Glomerular endothelial cell (primary cell): Measurements from ENCODE around the gene LMOD3. TPM values are rescaled to one million over a fixed set of nuclear protein-coding genes. Genes with fewer than 3 reads are reported as not detected.

Experiments
- DNase-seq: peaks from one replicate; pipeline ENCODE4 v3.0.0-alpha.2; 2011; ENCODE audit warnings: low read depth, low spot score; ENCODE audit errors: extremely low read depth
- total RNA-seq: library from RNA; depleted of rRNA; stranded (reverse); fragments of >200 nt; gene quantifications from 2 replicates; pipeline ENCODE4 v1.2.3, GENCODE V29; 2015

The LMOD3 gene
- total RNA-seq = not detected in 2 replicates

DNA sequence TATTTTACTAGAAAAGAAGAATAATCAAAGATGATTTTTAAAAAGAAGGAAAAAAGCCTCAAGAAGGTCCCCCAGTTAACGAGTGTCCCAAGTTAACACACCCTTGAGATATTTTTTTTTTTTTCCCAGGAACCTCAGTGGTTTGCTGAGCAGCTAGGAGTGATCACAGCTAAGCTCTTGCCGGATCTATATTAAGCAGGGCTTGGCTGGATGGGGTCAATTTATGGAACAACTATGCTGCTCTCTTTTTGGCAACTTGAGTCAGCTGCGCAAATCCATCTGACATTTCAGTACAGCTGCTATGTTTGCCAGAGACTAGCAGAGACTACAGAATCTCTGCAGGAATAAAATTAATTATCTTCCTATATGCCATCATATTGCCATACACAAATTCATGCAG is at the start of gene LMOD3:
TSS of gene LMOD3 (minus strand) at position 193 of the 400 bp plus-strand sequence. CDS start 209 bp downstream, outside the sequence.
- DNase-seq = no peak

DNA sequence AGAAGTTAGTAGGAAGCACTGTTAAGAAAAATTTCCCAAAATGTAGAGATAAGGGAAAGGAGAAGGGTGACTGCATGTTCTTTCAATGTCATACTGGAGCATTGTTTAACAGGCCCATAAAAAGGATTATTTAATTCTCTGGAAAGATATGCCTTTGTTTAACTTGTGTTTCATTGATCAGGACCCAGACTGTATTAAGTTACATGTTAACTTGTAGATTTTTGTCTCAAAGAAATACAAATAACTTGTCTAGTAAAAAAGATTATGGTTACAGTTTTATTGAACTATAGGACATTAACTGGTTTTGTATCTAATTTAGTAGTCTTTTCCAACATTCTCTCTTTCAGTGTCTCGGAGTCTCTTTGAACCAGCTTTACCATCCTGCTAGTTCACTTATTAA is 49.7 kb upstream of the LMOD3 start:
- no peak for DNase-seq

DNA sequence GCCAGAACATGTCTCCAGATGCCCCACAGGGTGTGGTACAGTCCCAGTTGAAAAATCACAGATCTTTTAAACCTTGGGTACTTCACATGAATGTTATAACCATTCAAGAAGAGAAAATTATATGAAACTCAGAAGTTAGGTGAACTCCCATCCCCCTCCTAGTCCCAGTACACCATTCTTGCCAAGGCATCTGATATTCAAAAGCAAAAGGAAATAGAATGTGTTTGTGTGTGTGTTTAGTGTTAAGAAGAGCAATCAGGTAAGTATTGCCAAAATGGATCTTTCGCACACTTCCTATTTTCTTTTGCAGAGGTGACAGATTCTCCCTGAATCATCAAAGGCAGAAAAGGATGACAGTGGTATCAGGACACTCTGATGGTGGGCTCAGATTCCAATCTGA is 44.1 kb upstream of the LMOD3 start:
- DNase-seq = no peak

DNA sequence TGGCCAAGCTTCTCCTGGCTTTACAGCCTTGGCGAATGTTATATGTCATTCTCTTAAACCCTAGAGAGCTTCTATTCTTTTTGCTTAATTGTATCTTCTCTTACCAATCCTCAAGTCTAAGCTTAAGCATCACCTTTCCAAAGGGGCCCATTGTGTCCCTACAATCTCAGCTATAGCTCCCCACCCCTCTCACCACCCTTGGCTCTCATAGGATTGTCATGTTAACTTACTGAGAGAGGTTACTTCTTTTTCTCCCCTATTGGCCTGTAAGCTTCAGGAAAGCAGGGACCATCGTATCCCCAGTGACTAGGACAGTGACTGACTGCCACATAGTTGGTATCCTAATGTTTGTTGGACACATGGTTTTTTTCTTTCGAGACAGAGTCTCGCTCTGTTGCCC is 43.3 kb upstream of the LMOD3 start:
- no peak for DNase-seq

DNA sequence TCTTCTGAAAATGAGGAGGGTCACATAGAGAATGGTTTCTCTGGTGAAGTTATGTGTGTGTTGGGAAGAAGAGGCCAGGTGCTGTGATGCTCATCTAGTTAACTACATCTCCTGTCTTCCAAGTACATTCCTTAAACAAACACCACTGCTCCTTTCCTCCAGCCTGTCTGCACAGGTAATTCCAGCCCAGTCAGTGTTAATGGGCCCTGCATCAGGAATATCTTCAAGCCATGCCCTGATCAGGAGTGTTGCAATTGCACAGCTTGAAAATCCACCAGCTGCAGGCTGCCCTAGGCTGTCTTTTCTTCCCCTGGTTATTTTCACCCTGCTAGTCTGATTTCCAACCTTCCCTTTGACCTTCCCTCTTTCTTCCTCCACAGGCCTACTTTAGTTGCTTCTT is 41.9 kb upstream of the LMOD3 start:
- DNase-seq = no peak

DNA sequence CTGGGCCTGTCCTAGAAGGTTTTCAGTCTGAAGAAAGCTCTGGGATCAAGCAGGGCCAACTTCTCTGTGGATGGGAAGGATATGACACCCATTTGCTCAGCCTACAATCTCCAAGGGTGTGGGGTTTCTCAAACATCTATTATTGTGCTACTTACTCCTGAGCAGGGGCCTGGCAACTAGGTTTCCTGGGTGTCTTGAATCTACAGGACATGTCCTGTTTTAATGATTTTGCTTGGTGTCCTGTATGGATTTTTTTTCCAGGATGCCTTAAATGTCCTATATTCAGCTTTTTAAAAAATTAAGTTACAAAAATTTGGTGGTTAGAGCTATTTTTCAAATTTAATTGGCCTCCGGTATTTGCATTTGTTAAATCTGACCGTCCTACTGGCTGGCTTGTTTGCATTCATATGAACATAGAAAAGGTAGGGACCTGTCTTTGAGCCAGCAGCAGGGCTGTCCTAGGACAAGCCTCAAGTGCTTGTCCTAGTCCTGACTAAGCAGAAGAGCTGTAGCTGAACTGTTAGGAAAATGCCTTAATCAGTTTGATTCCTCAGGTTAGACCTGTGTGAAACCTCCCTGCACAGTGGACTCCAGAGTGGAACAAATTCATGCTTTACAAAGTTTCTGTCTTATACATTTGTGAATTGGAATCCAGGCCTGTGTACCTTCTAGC is 40.0 kb upstream of the LMOD3 start:
- no peak for DNase-seq

DNA sequence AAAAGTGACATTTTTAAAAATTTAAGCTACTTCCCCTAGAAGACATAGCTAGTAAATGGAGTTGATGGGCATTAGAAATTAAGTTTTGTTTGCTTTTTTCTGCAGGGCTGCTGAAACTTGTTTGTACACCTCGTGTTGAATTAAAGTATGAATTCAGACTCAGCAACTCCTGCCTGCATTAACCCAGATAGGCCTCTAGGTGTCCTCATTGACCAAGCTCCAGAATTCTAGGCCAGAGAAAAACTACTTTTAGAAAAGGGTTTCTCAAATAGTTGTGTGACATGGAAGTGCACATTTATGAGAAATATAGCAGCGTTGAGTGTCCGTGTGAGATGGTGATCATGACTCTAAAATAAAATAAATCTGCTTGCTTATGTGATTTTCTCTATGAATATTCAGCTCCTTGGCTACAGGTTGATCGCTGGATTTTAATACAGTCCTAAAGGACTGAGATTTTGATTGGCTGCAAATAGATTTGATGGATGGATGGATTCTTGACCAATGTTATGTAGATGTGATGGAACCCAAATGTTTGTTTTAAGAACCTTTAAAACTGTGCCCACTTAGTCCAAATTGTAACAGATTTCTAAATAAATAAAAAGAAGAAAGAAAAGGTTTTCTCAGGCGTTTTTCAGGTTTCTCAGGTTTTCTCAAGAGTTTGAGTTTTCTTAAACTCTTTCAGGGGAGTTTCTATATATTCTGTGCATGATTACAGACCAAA is 39.4 kb upstream of the LMOD3 start:
- DNase-seq = no peak

DNA sequence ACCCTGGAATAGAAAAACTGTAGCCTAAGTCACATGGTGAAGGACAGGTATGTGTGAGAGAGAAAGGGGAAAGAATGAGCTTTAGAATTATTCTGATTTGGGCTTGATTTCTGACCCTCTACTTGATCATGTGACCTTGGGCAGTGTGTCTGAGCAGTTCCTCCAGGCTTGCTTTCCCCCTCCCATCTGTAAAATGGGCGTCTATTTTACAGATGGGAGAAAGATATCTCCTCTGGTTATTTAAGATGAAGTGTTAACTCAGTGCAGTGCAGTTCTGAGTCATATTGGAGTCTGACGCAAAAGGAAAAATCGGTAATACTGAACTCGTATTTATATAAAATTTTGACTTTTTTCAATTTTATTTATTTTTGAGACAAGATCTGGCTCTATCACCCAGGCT is 38.1 kb upstream of the LMOD3 start:
- DNase-seq = no peak

DNA sequence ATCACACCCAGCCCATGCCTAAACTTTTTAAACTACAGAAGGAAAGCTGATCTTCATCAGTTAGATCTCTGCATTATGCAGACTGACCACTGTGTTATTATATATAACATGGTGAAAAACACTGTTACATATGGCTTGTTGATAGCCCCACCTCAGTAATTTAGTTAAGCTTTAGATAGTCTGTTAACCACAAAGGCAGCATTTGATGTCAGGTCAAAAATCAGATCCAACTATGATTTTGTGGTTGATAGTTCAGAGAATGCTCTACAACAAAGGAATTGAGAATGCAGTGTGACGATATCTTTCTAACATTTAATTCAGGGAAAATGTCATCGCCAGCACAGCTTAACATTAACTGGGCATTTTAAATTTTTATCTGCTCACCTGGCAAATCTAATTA is 37.7 kb upstream of the LMOD3 start:
- DNase-seq = no peak

DNA sequence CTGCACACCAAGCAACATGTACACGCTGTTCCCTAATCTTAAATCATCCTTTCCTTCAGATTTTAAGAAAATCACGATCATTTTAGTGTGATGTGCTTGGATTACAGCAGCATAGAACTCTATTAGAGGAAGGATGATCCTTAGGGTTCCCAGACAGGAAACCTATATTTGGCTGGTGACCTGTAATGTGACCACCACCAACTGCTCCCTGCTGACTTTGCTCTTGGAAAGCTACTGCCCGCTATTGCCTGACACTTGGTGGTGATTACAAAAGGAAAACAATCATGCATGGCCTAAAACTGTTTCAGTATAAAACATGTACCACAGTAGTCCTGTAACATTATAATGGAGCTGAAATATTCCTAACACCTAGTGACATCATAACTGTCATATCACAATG is 27.2 kb upstream of the LMOD3 start:
- DNase-seq = no peak

DNA sequence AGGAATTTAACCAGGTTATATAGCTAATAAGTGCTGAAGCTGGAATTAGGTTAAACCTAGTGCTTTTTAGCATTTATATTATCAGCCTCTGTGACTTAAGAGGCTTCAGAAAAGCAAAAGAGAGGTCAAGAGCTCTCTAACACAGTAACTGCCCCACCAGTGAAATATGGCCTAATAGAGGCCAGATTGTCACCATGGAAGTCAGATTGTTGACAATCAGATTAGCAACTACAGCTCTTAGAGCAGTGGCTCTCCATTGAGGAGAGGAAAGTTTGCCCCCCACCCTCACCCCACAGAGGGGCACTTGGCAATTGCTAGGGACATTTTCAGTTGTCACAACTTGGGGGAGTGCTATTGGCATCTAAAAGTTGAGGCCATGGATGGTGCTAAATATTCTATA is 23.3 kb upstream of the LMOD3 start:
- DNase-seq = no peak

DNA sequence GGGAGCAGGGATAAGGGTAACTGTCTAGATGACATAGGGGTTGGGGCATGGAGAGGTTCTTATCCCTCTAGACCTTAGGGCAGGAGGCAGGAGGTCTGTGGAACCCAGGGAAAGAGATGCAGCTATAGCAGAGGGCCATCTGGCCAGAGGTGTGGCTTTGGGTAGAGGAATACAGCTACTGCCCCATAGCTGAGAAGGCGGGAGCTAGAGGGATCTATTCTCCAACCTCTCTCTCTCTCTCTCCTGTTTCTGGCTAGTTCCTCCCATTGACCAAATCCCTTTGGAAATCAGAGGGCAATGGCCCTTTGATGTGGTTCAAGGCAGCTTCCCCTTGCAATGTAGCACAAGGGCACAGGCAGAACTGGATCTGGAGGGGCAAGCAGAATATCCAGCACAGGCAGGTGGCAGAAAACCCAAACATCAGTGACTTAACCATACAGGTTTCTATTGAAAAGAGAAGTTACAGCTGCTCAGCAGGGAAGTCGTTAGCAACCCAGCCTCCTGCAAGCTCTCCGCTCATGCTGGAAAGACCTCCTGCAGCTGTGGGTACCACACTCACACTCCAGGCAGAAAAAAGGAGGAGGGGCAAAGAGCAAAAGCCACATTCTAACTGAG is 22.3 kb upstream of the LMOD3 start:
- DNase-seq = no peak

DNA sequence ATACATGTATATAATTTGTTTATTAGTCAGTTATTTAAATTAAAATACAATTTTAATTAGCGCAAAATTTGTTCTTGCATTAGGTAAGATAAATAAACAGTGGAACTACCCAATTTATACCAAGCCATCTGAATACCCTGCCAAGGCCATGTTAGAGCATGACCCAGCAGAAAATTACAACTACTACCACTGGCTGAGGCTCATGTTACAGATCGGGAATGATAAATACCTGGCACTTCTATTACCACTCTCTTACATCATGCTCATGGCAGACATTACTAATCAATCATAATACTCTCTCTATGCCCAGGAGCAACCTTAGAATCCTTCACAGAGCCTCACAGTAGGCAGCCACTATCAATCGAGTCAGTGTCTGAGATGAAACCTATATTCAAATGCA is 21.2 kb upstream of the LMOD3 start:
- DNase-seq = no peak

DNA sequence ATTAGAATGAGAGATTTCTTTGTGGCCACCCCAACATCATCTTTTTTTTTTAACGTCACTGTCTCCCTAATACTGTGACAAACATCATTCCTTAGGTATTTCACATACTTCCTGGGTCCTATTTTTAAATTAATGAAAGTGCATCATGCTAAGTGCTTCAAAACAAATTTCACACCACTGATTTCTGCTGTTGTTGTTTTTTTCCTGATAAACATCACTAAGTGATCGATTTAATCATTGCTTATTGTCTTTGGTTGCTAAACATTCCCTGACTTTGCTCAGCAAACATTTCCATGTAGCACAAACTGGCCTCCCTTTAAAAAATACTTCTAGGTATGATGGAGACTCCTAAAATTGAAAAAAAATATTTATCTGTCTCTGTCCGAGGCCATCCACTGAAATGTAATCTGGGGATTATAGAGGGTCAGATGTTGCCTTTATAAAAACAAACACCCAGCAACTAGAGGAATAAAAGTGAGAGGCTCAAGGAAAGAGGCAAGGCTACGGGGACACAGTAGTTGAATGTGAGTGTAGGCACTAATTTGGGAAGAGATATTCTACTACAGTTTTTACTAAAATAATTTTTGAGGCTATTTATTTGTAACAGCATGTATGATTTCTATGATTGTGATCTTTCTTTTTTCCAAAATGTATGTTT is 20.5 kb upstream of the LMOD3 start:
- no peak for DNase-seq

DNA sequence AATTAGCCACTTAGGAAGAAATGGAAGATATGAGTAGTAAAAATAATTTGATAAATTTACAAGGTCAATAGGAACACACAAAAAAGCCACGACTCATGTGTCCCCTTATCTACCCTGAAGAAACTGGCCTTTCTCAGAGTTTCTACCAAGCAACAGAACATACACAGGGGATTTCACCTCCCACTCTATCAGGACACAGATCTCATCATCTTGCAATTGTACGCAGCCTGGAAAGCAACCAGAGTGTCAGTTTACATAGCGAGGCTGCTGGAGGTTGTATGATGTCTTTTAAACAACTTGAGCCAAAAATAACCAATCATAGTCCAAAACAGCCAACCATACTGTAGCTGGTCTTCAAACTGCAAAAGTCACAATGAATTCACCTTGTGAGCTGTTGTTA is 19.7 kb upstream of the LMOD3 start:
- no peak for DNase-seq

DNA sequence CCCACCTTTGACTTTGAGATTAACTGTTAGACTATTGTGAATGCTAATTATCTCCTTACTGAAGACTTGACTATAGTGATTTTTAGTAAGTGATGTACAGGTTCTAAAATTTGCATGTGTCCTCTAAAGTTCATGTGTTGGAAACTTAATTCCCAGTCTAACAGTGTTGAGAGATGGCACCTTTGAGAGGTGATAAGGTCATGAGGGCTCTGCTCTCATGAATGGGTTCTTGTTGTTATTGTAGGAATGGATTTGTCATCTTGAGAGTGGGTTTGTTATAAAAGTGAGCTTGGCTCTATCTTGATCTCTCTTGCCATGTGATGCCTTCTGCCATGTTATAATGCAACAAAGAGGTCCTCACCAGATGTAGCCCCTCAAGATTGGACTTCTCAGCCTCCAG is 18.9 kb upstream of the LMOD3 start:
- DNase-seq = no peak

DNA sequence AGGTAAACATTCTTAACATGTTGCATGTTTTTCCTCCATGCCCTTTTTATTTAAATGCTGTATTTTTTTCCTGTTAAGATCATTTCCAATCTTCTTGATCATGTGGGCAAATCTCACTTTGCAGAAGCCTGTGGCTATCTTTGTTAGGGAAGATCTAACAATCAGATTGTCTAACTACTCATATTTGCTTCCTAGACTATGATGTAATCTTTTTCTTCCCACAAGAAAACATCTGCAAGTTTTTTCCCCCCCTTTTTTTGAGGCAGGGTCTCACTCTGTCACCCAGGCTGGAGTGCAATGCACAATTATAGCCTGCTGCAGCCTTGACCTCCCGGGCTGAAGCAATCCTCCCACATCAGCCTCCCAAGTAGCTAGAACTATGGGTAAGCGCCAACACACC is 15.0 kb upstream of the LMOD3 start:
- DNase-seq = no peak

DNA sequence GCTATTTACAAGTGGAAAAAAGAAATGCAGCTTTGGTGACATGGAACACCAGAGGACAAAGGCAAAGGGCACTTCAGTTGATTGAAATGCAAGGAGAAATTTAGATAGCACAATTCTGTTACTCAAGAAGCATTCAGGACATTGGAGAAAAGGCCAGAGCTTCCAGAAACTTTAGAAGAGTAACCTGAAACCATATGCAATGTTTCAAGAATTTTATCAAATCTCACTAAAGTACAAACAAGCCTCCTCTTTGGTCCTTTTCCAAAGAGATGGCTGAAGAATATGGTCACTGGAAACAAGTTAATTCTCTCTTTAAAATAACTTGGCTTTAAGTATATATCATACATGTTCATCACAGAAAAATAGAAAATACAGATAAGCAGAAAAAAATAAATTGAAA is 14.6 kb upstream of the LMOD3 start:
- no peak for DNase-seq

DNA sequence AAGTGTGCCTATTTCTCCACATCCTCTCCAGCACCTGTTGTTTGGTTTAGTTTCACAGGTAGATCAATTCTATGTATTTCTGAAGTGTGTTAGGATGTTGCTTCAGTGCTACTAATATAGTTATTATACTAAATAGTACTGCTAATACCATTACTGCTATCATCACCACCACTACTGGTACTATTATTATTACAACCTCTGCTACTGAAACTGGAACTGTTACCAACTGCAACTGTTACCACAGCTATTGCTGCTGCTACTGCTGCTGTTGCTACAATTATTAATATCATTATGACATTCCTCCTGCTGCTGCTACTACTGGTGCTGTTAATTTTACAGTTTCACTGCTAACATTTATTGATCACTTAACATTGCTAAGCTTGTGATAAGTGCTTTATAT is 8.3 kb upstream of the LMOD3 start:
- no peak for DNase-seq

DNA sequence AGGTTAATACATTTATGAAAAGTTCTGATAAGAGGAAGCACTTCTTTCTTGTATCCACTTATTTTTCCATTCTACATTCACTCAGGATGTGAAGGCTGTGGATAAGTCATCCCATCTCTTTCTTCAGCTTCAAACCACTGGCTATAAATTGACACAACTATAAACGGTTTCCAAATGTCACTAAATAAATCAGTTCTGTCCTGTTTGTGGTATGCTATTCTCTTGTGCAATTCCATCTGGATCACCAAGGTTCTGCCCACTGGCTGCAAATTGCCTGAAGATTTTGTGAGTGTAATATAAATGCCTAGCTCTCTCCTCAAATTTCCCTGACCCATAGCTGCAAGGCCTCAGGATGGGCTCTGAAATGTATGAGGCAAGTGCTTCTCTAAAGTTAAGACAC is 7.1 kb upstream of the LMOD3 start:
- no peak for DNase-seq

DNA sequence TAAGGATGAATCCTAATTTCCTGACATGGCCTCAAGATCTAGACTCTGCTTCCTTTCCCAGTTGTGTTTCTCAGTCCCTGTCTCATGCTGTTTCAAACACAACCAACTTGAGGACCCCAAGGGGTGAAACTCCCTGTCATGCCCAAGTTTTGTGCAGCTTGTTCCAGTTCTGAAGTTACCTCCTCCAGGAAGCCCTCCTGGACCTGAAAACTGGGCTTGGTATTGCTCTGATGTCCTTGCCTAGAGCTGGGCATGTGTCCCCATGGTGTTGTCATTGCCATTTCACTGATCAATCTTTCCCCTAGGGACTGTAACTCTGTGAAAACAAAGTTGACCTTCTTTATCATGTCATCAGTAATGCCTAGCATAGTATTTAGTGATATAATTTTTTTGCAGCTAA is 6.1 kb upstream of the LMOD3 start:
- no peak for DNase-seq

DNA sequence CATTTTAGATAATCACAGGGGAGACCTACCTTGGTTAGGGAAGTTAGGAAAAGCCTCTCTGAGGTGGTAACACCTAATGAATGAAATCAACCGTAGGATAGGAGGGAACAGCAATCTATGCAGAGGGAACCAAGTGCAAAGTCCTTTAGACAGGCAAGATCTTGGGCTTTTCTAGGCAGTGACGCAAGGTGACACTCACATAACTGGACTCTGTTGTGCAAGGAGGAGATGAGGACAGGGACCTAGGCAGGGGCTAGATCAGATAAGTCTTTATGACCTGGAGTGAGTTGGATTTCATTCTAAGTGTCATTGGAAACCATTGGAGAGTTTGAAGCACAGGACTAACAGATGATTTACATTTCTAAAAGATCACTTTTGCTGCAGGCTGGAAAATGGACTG is 4.6 kb upstream of the LMOD3 start:
- no peak for DNase-seq
